Measurements from ENCODE around the gene RCAN3. TPM values are rescaled to one million over a fixed set of nuclear protein-coding genes. Genes with fewer than 3 reads are reported as not detected.
A peak's percentile ranks its signal among the peaks of the same experiment; 100 is the strongest.
"Not testable (repeated sequence)": the region's sequence is repeated elsewhere in the genome, so short reads cannot be mapped to it uniquely, and the experiment has no call there.

Gene RCAN3
- total RNA-seq, 1 donor, result 11.7 TPM

DNA sequence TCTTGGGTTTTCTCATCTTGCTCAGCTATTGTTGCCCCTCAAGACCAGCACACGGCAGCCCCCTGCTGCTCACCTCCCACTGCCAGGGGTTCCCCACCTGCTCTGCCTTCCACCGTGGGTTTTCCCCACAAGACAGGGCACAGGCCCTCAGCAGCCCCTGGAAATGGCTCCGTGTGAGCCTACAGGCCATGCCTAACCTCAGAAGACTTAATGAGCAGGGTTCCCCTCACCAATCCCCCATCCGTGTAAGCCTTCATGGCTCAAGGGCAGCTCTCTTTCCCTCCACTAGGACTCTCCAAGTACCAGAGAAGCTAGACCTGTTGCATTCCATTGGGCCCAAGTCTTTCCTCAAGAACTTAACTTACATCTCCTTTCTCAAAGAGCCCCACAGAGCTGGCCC is 18.4 kb upstream of the RCAN3 start:
- TF ChIP-seq, protein P1, sequence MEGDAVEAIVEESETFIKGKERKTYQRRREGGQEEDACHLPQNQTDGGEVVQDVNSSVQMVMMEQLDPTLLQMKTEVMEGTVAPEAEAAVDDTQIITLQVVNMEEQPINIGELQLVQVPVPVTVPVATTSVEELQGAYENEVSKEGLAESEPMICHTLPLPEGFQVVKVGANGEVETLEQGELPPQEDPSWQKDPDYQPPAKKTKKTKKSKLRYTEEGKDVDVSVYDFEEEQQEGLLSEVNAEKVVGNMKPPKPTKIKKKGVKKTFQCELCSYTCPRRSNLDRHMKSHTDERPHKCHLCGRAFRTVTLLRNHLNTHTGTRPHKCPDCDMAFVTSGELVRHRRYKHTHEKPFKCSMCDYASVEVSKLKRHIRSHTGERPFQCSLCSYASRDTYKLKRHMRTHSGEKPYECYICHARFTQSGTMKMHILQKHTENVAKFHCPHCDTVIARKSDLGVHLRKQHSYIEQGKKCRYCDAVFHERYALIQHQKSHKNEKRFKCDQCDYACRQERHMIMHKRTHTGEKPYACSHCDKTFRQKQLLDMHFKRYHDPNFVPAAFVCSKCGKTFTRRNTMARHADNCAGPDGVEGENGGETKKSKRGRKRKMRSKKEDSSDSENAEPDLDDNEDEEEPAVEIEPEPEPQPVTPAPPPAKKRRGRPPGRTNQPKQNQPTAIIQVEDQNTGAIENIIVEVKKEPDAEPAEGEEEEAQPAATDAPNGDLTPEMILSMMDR (IDR thresholded peaks at IDR 0.05; ENCODE audit: insufficient read depth, low read depth, low read length), result no peak
- no peak overlapping the region for H3K4me3 ChIP-seq (ENCODE audit: low read depth, low read length)
- no peak for DNase-seq (ENCODE audit: low read depth)

GRCh38 chr1:24486331-24487065 is 16.1 kb upstream of the RCAN3 start:
- H3K4me3 ChIP-seq (ENCODE audit: low read depth, low read length), result no peak overlapping the region
- no peak for DNase-seq (ENCODE audit: low read depth)
- TF ChIP-seq, protein P1 (IDR thresholded peaks at IDR 0.05; ENCODE audit: insufficient read depth, low read depth, low read length), result no peak

DNA sequence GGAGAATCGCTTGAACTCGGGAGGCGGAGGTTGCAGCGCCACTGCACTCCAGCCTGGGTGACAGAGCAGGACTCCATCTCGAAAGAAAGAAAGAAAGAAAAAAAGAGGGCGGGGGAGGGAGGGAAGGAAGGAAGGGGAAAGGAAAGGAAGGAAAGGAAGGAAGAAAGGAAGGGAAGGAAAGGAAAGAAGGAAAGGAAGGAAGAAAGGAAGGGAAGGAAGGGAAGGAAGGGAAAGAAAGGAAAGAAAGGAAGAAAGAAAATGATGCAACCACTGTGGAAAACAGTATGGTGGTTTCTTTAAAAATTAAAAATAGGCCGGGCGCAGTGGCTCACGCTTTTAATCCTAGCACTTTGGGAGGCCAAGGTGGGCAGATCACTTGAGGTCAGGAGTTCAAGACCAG is 15.2 kb upstream of the RCAN3 start:
- no peak overlapping the region for H3K4me3 ChIP-seq (ENCODE audit: low read depth, low read length)
- no peak for DNase-seq (ENCODE audit: low read depth)
- TF ChIP-seq, protein P1 (IDR thresholded peaks at IDR 0.05; ENCODE audit: insufficient read depth, low read depth, low read length), result no peak

DNA sequence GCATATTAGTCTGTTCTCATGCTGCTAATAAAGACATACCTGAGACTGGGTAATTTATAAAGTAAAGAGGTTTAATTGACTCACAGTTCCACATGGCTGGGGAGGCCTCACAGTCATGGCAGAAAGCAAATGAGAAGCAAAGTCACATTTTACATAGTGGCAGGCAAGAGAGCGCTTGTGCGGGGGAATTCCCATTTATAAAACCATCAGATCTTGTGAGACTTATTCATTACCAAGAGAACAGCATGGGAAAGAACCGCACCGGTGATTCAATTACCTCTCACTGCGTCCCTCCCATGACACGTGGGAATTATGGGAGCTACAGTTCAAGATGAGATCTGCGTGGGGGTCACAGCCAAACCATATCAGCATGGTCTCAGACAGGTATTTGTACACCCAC is 14.5 kb upstream of the RCAN3 start:
- not testable (repeated sequence) for DNase-seq (ENCODE audit: low read depth); H3K4me3 ChIP-seq (ENCODE audit: low read depth, low read length)

GRCh38 chr1:24489674-24490073 is 13.0 kb upstream of the RCAN3 start:
- TF ChIP-seq, protein P1 (IDR thresholded peaks at IDR 0.05; ENCODE audit: insufficient read depth, low read depth, low read length), result no peak
- no peak for DNase-seq (ENCODE audit: low read depth)
- H3K4me3 ChIP-seq (ENCODE audit: low read depth, low read length), result no peak overlapping the region

DNA sequence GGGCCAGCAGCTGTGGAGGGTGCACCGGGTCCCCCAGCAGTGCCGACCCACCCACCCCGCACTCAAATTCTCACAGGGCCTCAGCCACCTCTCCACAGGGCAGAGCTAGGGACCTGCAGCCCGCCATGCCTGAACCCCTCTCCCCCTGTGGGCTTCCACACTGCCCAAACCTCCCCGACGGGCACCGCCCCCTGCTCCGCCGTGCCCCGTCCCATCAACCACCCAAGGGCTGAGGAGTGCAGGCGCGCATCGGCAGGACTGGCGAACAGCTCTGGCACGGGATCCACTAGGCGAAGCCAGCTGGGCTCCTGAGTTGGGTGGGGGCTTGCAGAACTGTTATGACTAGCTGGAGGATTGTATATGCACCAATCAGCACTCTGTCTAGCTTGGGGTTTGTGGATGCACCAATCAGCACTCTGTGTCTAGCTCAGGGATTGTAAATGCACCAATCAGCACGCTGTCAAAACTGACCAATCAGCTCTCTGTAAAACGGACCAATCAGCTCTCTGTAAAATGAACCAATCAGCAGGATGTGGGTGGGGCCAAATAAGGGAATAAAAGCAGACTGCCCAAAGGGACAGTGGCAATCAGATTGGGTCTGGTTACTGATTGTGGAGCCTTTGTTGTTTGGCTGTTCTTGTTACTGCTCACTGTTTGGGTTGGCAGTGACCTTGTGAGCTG is 12.4 kb upstream of the RCAN3 start:
- H3K4me3 ChIP-seq (ENCODE audit: low read depth, low read length), result no peak overlapping the region
- TF ChIP-seq, protein P1 (IDR thresholded peaks at IDR 0.05; ENCODE audit: insufficient read depth, low read depth, low read length), result no peak
- no peak for DNase-seq (ENCODE audit: low read depth)

GRCh38 chr1:24491577-24492360 is 10.9 kb upstream of the RCAN3 start:
- no peak overlapping the region for H3K4me3 ChIP-seq (ENCODE audit: low read depth, low read length)
- peak; percentile 15 for DNase-seq (ENCODE audit: low read depth)
- TF ChIP-seq, protein P1 (IDR thresholded peaks at IDR 0.05; ENCODE audit: insufficient read depth, low read depth, low read length), result peak; percentile 22

- H3K4me3 ChIP-seq (ENCODE audit: low read depth, low read length); DNase-seq (ENCODE audit: low read depth): not testable (repeated sequence)
Observed at GRCh38 chr1:24492935-24493334, 9.7 kb upstream of the RCAN3 start.

Data from fibroblast of villous mesenchyme (primary cell).